CD4-positive, alpha-beta T cell treated with Interleukin-15 for 4 hours (primary cell): ENCODE data around the gene GDAP1L1.
"Not testable (repeated sequence)": the region's sequence is repeated elsewhere in the genome, so short reads cannot be mapped to it uniquely, and the experiment has no call there.

Source experiments
- DNase-seq: peaks from one replicate; pipeline ENCODE4 v3.0.0-alpha.2; 2020; ENCODE audit warnings: low spot score

Gene GDAP1L1

GRCh38 chr20:44219791-44220190 lies 27.3 kb upstream of the GDAP1L1 start:
- DNase-seq = no peak

GRCh38 chr20:44221368-44221954 lies 25.6 kb upstream of the GDAP1L1 start:
- DNase-seq = no peak

- no peak for DNase-seq
Measured at GRCh38 chr20:44222027-44222426, 25.1 kb upstream of the GDAP1L1 start.

GRCh38 chr20:44222633-44223368 lies 24.3 kb upstream of the GDAP1L1 start:
- no peak for DNase-seq

GRCh38 chr20:44223721-44224120 lies 23.4 kb upstream of the GDAP1L1 start:
- no peak for DNase-seq

- no peak for DNase-seq
Measured at GRCh38 chr20:44224637-44225036, 22.5 kb upstream of the GDAP1L1 start.

GRCh38 chr20:44228465-44229258 lies 18.4 kb upstream of the GDAP1L1 start:
- no peak for DNase-seq

GRCh38 chr20:44231193-44231592 lies 15.9 kb upstream of the GDAP1L1 start:
- DNase-seq = no peak

GRCh38 chr20:44231713-44232468 lies 15.2 kb upstream of the GDAP1L1 start:
- no peak for DNase-seq

GRCh38 chr20:44232469-44232856 lies 14.6 kb upstream of the GDAP1L1 start:
- not testable (repeated sequence) for DNase-seq

GRCh38 chr20:44233436-44234016 lies 13.6 kb upstream of the GDAP1L1 start:
- no peak for DNase-seq

- no peak for DNase-seq
Measured at GRCh38 chr20:44234566-44235317, 12.4 kb upstream of the GDAP1L1 start.

GRCh38 chr20:44235702-44236101 lies 11.4 kb upstream of the GDAP1L1 start:
- no peak for DNase-seq

- DNase-seq = not testable (repeated sequence)
Measured at GRCh38 chr20:44236840-44237239, 10.3 kb upstream of the GDAP1L1 start.

- no peak for DNase-seq
Measured at GRCh38 chr20:44241796-44242195, 5.3 kb upstream of the GDAP1L1 start.

- no peak for DNase-seq
Measured at GRCh38 chr20:44245977-44246376, 1.1 kb upstream of the GDAP1L1 start.

- no peak for DNase-seq
Measured at GRCh38 chr20:44247586-44248409, 690 bp downstream of the GDAP1L1 start.

GRCh38 chr20:44248410-44248759 lies 1.3 kb downstream of the GDAP1L1 start:
- no peak for DNase-seq

- DNase-seq = no peak
Measured at GRCh38 chr20:44251284-44251683, 4.2 kb downstream of the GDAP1L1 start.

- no peak for DNase-seq
Measured at GRCh38 chr20:44253528-44253927, 6.4 kb downstream of the GDAP1L1 start.
